ENCODE measurements around the gene RNF208.

The RNF208 gene

DNA sequence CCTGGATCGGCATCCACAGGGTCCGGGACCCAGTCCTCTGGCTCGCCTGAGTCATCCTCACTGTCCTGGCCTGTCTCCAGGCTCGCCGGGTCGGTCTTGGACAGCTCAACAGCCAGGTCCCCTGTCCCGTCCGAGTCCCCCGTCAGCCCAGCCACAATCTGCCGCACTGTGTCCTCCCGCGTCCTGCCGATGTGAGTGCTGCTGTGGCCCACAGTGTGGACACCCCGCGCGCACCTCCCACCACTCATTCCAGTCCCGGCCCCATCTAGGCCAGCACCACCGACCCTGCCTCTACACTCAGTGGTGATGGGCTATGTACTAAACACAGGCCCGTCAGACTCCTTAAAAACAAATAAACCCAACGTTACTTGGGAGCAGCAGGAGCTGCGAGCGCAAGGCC lies 40.4 kb downstream of the RNF208 start:
- TF ChIP-seq SUZ12 (IDR thresholded peaks at IDR 0.05; ENCODE audit: extremely low read depth, insufficient read depth, insufficient read length): no peak
- TF ChIP-seq YY1 (IDR thresholded peaks at IDR 0.05; ENCODE audit: insufficient read depth, insufficient read length): no peak
- TF ChIP-seq ZNF274 (IDR thresholded peaks at IDR 0.05; ENCODE audit: low read depth, low read length): no peak
- Histone ChIP-seq H3K27me3 (ENCODE audit: insufficient read depth, insufficient read length) (no peaks in the 10 kb centered on the region), H3K4me3 (ENCODE audit: insufficient read length, low read depth) (no peak overlapping the region), H3K9me3 (ENCODE audit: insufficient read depth, low read length) (no peaks in the 10 kb centered on the region), H3K9ac (ENCODE audit: insufficient read length, low read depth) (no peak overlapping the region), H3K4me1 (ENCODE audit: insufficient read depth, insufficient read length) (peaks cover 8% of the 10 kb centered on the region), H3K36me3 (ENCODE audit: insufficient read depth, insufficient read length, low read length) (peaks cover 93% of the 10 kb centered on the region)
- DNase-seq (ENCODE audit: low read depth, low spot score): no peak

GRCh38 chr9:137180491-137180890 lies 41.5 kb downstream of the RNF208 start:
- H3K9ac ChIP-seq (ENCODE audit: insufficient read length, low read depth): no peak overlapping the region
- H3K4me3 ChIP-seq (ENCODE audit: insufficient read length, low read depth): no peak overlapping the region
- DNase-seq (ENCODE audit: low read depth, low spot score): no peak
- peaks cover 81% of the 10 kb centered on the region for H3K36me3 ChIP-seq (ENCODE audit: insufficient read depth, insufficient read length, low read length)
- no peaks in the 10 kb centered on the region for H3K27me3 ChIP-seq (ENCODE audit: insufficient read depth, insufficient read length)
- TF ChIP-seq YY1 (IDR thresholded peaks at IDR 0.05; ENCODE audit: insufficient read depth, insufficient read length): no peak
- no peak for TF ChIP-seq ZNF274 (IDR thresholded peaks at IDR 0.05; ENCODE audit: low read depth, low read length)
- TF ChIP-seq SUZ12 (IDR thresholded peaks at IDR 0.05; ENCODE audit: extremely low read depth, insufficient read depth, insufficient read length): no peak
- H3K9me3 ChIP-seq (ENCODE audit: insufficient read depth, low read length): no peaks in the 10 kb centered on the region
- peaks cover 5% of the 10 kb centered on the region for H3K4me1 ChIP-seq (ENCODE audit: insufficient read depth, insufficient read length)

DNA sequence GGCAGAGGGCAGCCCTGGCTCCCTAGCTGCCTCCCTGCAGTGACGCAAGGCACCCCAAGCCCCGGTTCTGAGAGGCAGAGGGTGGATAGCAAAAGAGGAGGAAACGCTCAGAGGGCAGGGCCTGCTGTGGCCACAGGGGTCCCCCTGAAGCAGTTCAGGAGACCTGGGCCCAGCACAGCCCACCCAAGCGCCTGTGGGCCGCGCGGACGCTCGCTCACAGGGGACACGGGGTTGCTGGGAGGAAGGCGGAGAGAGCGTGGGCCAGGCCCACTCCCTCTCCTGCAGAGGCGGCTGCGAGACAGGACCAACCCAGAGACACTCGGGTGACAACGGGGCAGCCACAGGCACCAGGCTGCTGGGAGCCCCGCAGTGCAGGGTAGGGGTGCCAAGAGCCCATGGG lies 42.3 kb downstream of the RNF208 start:
- no peak for TF ChIP-seq SUZ12 (IDR thresholded peaks at IDR 0.05; ENCODE audit: extremely low read depth, insufficient read depth, insufficient read length)
- no peak overlapping the region for H3K9ac ChIP-seq (ENCODE audit: insufficient read length, low read depth)
- H3K9me3 ChIP-seq (ENCODE audit: insufficient read depth, low read length): no peaks in the 10 kb centered on the region
- peaks cover 76% of the 10 kb centered on the region for H3K36me3 ChIP-seq (ENCODE audit: insufficient read depth, insufficient read length, low read length)
- peaks cover 5% of the 10 kb centered on the region for H3K4me1 ChIP-seq (ENCODE audit: insufficient read depth, insufficient read length)
- H3K27me3 ChIP-seq (ENCODE audit: insufficient read depth, insufficient read length): no peaks in the 10 kb centered on the region
- no peak for DNase-seq (ENCODE audit: low read depth, low spot score)
- no peak overlapping the region for H3K4me3 ChIP-seq (ENCODE audit: insufficient read length, low read depth)

- Histone ChIP-seq H3K4me1 (ENCODE audit: insufficient read depth, insufficient read length) (peaks cover 5% of the 10 kb centered on the region), H3K27me3 (ENCODE audit: insufficient read depth, insufficient read length) (no peaks in the 10 kb centered on the region), H3K9ac (ENCODE audit: insufficient read length, low read depth) (no peak overlapping the region), H3K36me3 (ENCODE audit: insufficient read depth, insufficient read length, low read length) (peaks cover 74% of the 10 kb centered on the region), H3K9me3 (ENCODE audit: insufficient read depth, low read length) (no peaks in the 10 kb centered on the region), H3K4me3 (ENCODE audit: insufficient read length, low read depth) (no peak overlapping the region)
- TF ChIP-seq ZNF274 (IDR thresholded peaks at IDR 0.05; ENCODE audit: low read depth, low read length) (no peak), YY1 (IDR thresholded peaks at IDR 0.05; ENCODE audit: insufficient read depth, insufficient read length) (no peak), SUZ12 (IDR thresholded peaks at IDR 0.05; ENCODE audit: extremely low read depth, insufficient read depth, insufficient read length) (no peak)
- DNase-seq (ENCODE audit: low read depth, low spot score): no peak
Observed at GRCh38 chr9:137178939-137179630, 43.0 kb downstream of the RNF208 start.

DNA sequence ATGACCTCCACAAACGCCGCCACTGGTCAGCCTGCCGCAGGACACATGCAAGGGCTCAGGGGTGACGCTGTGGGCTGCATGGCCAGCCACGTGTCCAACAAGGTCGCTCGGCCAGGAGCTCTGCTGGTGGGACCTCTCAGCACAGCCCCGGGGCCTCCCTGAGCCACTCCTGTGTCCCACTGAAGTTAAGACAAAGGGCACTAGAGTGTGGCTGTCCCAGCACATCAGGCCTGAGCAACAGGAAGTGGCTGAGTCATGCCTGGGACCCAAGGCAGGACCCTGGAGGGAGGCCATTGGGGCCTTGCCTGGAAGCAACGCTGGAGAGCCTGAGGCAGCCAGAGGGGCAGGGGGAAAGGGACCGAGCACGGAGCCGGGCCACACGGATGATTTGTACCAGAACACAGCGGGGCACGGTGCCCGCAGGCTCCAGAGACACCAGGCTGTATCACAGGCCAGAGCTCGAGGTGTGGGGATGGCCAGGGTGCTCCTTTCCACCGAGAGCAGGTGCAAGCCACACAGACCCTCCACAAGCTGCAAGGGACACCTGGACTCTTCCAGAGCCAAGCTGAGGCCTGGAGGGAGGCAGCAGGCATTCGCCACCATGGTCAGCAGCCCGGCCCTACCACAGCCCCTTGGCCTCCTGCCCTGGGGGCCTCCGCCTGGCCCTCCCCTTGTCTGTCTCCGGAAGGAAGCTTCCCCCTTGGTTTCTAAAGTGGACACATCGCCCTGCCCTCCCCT lies 43.7 kb downstream of the RNF208 start:
- Histone ChIP-seq H3K4me3 (ENCODE audit: insufficient read length, low read depth) (no peak overlapping the region), H3K36me3 (ENCODE audit: insufficient read depth, insufficient read length, low read length) (peaks cover 69% of the 10 kb centered on the region), H3K4me1 (ENCODE audit: insufficient read depth, insufficient read length) (peaks cover 5% of the 10 kb centered on the region), H3K27me3 (ENCODE audit: insufficient read depth, insufficient read length) (no peaks in the 10 kb centered on the region), H3K9me3 (ENCODE audit: insufficient read depth, low read length) (no peaks in the 10 kb centered on the region), H3K9ac (ENCODE audit: insufficient read length, low read depth) (no peak overlapping the region)
- TF ChIP-seq YY1 (IDR thresholded peaks at IDR 0.05; ENCODE audit: insufficient read depth, insufficient read length): no peak
- no peak for TF ChIP-seq ZNF274 (IDR thresholded peaks at IDR 0.05; ENCODE audit: low read depth, low read length)
- TF ChIP-seq SUZ12 (IDR thresholded peaks at IDR 0.05; ENCODE audit: extremely low read depth, insufficient read depth, insufficient read length): no peak
- no peak for DNase-seq (ENCODE audit: low read depth, low spot score)

DNA sequence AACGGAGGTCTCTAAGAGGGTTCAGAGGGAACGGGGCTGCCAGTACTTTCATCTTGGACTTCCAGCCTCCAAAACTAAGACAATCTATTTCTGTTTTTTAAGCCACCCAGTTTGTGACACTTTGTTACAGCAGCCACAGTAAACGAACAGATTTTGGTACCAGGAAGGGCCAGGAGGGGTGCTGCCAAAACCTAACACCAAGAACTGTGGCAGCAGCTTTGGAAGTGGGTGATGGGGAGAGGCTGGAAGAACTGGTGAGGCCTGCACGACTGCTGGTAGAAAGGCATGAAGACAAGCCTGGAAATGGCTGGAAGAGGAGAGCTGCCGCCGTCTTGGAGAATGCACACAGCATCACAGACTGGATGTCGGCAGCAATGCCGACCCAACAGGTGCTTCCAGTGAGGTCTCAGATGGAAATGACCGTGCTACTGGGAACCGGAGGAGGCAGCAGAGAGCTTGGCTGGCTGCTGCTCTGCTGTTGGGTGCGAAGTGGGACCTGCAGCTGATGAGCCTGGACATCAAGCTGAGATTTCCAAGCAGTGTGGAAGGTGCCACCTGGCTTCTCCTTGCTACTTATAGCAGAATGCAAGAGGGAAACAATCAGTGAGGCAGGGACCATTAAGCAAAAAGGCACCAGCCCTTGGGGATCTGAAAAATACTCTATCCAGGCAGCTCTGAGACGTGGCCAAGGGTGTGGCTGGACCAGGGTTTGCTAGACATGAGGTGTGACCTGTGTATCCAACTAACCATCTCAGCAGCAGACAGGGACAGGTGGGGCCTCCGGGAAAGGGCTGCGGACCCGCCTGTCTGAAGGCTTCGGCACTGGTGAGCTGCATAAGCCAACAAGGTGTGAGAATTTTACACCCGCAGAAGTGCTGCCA lies 45.5 kb downstream of the RNF208 start:
- no peaks in the 10 kb centered on the region for H3K9me3 ChIP-seq (ENCODE audit: insufficient read depth, low read length)
- TF ChIP-seq ZNF274 (IDR thresholded peaks at IDR 0.05; ENCODE audit: low read depth, low read length) (no peak), SUZ12 (IDR thresholded peaks at IDR 0.05; ENCODE audit: extremely low read depth, insufficient read depth, insufficient read length) (no peak), YY1 (IDR thresholded peaks at IDR 0.05; ENCODE audit: insufficient read depth, insufficient read length) (no peak)

More for the DNA sequence above, 45.5 kb downstream of the RNF208 start:
- Histone ChIP-seq H3K9ac (ENCODE audit: insufficient read length, low read depth) (no peak overlapping the region), H3K36me3 (ENCODE audit: insufficient read depth, insufficient read length, low read length) (peaks cover 55% of the 10 kb centered on the region), H3K27me3 (ENCODE audit: insufficient read depth, insufficient read length) (peaks cover 5% of the 10 kb centered on the region), H3K4me1 (ENCODE audit: insufficient read depth, insufficient read length) (peaks cover 5% of the 10 kb centered on the region), H3K4me3 (ENCODE audit: insufficient read length, low read depth) (no peak overlapping the region)
- no peak for DNase-seq (ENCODE audit: low read depth, low spot score)

Data from NT2/D1 (cell line).